Measurements from ENCODE around the gene CEMIP. TPM values are rescaled to one million over a fixed set of nuclear protein-coding genes. Genes with fewer than 3 reads are reported as not detected.

The CEMIP gene
- polyA plus RNA-seq, 1 of the 3 experiments (the other 2 are of a cell fraction): 27.8 TPM

DNA sequence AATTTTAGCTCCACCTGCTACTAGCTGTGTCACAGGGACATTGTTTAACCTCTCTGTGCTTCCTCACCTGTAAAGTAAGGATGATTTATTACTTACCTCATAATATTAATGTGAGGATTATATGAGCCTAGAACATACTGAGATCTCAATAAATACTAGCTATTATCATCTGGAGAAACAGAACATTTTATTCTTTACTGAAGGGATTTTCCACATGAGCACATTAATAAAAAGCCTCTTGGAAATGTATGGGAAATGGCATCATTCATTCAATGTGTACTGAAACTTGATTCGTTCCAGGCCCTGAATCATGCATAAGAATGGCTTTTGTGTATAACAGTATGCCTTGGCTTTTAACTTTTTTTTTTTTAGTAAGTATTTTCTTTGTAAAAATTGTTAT, 11.0 kb upstream of the CEMIP start:
- no peaks in the 10 kb centered on the region; a peak in 1 of 4 replicates for H3K4me1 ChIP-seq (ENCODE audit: control insufficient read depth in 1 of 2, insufficient read depth in 2 of 2, low read depth in 1 of 2, low read length in 1 of 2)
- H3K9me2 ChIP-seq: no peaks in the 10 kb centered on the region
- no peaks in the 10 kb centered on the region for H4K20me1 ChIP-seq (ENCODE audit: insufficient read depth)
- ChIA-PET POLR2A (no interaction called here), CTCF (interaction anchor here (0.7 to 4.2 kb wide), 4 partner anchors 9 to 200 kb away, joined by 3 to 24 read pairs (median 10); partner anchors contain the start of gene CEMIP)
- no peak overlapping the region for H3K9ac ChIP-seq
- TF ChIP-seq FOXJ3 (CRISPR knock-in tag; IDR thresholded peaks at IDR 0.05) (no peak), NRF1 (IDR thresholded peaks at IDR 0.05; ENCODE audit: low read depth, low read length) (no peak), ELF1 (IDR thresholded peaks at IDR 0.05) (no peak), MXI1 (IDR thresholded peaks at IDR 0.05; ENCODE audit: low read depth, low read length) (no peak), GABPA (IDR thresholded peaks at IDR 0.05; ENCODE audit: low read depth) (no peak), EZH2phosphoT487 (IDR thresholded peaks at IDR 0.05; ENCODE audit: borderline replicate concordance, low read depth) (no peak), TAF1 (IDR thresholded peaks at IDR 0.05; ENCODE audit: borderline replicate concordance, low read depth, low read length) (no peak), FOSL2 (IDR thresholded peaks at IDR 0.05; ENCODE audit: borderline replicate concordance, low read depth) (no peak), SIN3A (IDR thresholded peaks at IDR 0.05; ENCODE audit: borderline replicate concordance, low read depth, low read length) (no peak), RXRA (IDR thresholded peaks at IDR 0.05; ENCODE audit: borderline replicate concordance, low read depth) (no peak), FOXM1 (IDR thresholded peaks at IDR 0.05; ENCODE audit: low read depth) (no peak), RFX5 (IDR thresholded peaks at IDR 0.05; ENCODE audit: low read length) (no peak), JUND (IDR thresholded peaks at IDR 0.05) (no peak), EP300 (IDR thresholded peaks at IDR 0.05; ENCODE audit: borderline replicate concordance in 1 of 2, low read depth in 1 of 2, low read length in 1 of 2) (no peak), POLR2AphosphoS5 (IDR thresholded peaks at IDR 0.05; ENCODE audit: low read depth, low read length) (no peak)
- TF ChIP-seq, protein P1, sequence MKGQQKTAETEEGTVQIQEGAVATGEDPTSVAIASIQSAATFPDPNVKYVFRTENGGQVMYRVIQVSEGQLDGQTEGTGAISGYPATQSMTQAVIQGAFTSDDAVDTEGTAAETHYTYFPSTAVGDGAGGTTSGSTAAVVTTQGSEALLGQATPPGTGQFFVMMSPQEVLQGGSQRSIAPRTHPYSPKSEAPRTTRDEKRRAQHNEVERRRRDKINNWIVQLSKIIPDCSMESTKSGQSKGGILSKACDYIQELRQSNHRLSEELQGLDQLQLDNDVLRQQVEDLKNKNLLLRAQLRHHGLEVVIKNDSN (IDR thresholded peaks at IDR 0.05; ENCODE audit: borderline replicate concordance, low read depth): no peak
- TF ChIP-seq, protein P2, sequence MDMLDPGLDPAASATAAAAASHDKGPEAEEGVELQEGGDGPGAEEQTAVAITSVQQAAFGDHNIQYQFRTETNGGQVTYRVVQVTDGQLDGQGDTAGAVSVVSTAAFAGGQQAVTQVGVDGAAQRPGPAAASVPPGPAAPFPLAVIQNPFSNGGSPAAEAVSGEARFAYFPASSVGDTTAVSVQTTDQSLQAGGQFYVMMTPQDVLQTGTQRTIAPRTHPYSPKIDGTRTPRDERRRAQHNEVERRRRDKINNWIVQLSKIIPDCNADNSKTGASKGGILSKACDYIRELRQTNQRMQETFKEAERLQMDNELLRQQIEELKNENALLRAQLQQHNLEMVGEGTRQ (IDR thresholded peaks at IDR 0.05; ENCODE audit: borderline replicate concordance, low read depth, low read length): no peak
- TF ChIP-seq, protein P3, sequence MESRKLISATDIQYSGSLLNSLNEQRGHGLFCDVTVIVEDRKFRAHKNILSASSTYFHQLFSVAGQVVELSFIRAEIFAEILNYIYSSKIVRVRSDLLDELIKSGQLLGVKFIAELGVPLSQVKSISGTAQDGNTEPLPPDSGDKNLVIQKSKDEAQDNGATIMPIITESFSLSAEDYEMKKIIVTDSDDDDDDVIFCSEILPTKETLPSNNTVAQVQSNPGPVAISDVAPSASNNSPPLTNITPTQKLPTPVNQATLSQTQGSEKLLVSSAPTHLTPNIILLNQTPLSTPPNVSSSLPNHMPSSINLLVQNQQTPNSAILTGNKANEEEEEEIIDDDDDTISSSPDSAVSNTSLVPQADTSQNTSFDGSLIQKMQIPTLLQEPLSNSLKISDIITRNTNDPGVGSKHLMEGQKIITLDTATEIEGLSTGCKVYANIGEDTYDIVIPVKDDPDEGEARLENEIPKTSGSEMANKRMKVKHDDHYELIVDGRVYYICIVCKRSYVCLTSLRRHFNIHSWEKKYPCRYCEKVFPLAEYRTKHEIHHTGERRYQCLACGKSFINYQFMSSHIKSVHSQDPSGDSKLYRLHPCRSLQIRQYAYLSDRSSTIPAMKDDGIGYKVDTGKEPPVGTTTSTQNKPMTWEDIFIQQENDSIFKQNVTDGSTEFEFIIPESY (IDR thresholded peaks at IDR 0.05; ENCODE audit: borderline replicate concordance, low read depth): no peak
- TF ChIP-seq, protein P4, sequence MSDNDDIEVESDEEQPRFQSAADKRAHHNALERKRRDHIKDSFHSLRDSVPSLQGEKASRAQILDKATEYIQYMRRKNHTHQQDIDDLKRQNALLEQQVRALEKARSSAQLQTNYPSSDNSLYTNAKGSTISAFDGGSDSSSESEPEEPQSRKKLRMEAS (IDR thresholded peaks at IDR 0.05; ENCODE audit: low read depth): no peak
- TF ChIP-seq, protein P5, sequence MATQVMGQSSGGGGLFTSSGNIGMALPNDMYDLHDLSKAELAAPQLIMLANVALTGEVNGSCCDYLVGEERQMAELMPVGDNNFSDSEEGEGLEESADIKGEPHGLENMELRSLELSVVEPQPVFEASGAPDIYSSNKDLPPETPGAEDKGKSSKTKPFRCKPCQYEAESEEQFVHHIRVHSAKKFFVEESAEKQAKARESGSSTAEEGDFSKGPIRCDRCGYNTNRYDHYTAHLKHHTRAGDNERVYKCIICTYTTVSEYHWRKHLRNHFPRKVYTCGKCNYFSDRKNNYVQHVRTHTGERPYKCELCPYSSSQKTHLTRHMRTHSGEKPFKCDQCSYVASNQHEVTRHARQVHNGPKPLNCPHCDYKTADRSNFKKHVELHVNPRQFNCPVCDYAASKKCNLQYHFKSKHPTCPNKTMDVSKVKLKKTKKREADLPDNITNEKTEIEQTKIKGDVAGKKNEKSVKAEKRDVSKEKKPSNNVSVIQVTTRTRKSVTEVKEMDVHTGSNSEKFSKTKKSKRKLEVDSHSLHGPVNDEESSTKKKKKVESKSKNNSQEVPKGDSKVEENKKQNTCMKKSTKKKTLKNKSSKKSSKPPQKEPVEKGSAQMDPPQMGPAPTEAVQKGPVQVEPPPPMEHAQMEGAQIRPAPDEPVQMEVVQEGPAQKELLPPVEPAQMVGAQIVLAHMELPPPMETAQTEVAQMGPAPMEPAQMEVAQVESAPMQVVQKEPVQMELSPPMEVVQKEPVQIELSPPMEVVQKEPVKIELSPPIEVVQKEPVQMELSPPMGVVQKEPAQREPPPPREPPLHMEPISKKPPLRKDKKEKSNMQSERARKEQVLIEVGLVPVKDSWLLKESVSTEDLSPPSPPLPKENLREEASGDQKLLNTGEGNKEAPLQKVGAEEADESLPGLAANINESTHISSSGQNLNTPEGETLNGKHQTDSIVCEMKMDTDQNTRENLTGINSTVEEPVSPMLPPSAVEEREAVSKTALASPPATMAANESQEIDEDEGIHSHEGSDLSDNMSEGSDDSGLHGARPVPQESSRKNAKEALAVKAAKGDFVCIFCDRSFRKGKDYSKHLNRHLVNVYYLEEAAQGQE (IDR thresholded peaks at IDR 0.05; ENCODE audit: low read depth, low read length): no peak
- H3F3A ChIP-seq (replicated peaks; ENCODE audit: insufficient read depth): no peaks in the 10 kb centered on the region
- 85% methylated on average over 1 of the region's 1 CpG for WGBS (ENCODE audit: low lambda C conversion rate)
- no peaks in the 10 kb centered on the region for H3K27me3 ChIP-seq (ENCODE audit: insufficient read depth)
- no peaks in the 10 kb centered on the region for H3K9me3 ChIP-seq
- H3K79me2 ChIP-seq (ENCODE audit: insufficient read depth): no peaks in the 10 kb centered on the region
- H2AFZ ChIP-seq (ENCODE audit: low read depth): no peak overlapping the region
- no peak overlapping the region for H3K4me2 ChIP-seq
- H3K36me3 ChIP-seq (replicated peaks in 1 of 2; ENCODE audit: control insufficient read depth in 1 of 2, insufficient read depth in 2 of 2, low read length in 1 of 2): no peaks in the 10 kb centered on the region
- DNase-seq: no peak
- no peak overlapping the region for H3K4me3 ChIP-seq (ENCODE audit: low read depth in 2 of 2, low read length in 1 of 2)
- H3K27ac ChIP-seq (ENCODE audit: low read depth in 2 of 2, low read length in 1 of 2): no peak overlapping the region
